Fibroblast of pulmonary artery (primary cell): ENCODE results near the gene RPRD1A.
A peak's percentile ranks its signal among the peaks of the same experiment; 100 is the strongest.

Source experiments
- DNase-seq: peaks from one replicate; pipeline ENCODE4 v3.0.0-alpha.2; 2010; ENCODE audit warnings: low read depth
- H3K4me3 ChIP-seq: replicated peaks from 2 replicates; pipeline ENCODE4 v1.5.1; 2011; ENCODE audit warnings: low read depth, mild to moderate bottlenecking, control low read depth, low read length, moderate library complexity
- TF ChIP-seq, protein P1 (sequence below): IDR thresholded peaks from 2 replicates; pipeline ENCODE4 v1.5.1; 2011; ENCODE audit warnings: mild to moderate bottlenecking, control low read depth, low read length, inconsistent platforms; ENCODE audit errors: missing control alignments

The RPRD1A gene

GRCh38 chr18:36015629-36016028 is 51.7 kb downstream of the RPRD1A start:
- no peak overlapping the region for H3K4me3 ChIP-seq
- DNase-seq = no peak
- TF ChIP-seq, protein P1, sequence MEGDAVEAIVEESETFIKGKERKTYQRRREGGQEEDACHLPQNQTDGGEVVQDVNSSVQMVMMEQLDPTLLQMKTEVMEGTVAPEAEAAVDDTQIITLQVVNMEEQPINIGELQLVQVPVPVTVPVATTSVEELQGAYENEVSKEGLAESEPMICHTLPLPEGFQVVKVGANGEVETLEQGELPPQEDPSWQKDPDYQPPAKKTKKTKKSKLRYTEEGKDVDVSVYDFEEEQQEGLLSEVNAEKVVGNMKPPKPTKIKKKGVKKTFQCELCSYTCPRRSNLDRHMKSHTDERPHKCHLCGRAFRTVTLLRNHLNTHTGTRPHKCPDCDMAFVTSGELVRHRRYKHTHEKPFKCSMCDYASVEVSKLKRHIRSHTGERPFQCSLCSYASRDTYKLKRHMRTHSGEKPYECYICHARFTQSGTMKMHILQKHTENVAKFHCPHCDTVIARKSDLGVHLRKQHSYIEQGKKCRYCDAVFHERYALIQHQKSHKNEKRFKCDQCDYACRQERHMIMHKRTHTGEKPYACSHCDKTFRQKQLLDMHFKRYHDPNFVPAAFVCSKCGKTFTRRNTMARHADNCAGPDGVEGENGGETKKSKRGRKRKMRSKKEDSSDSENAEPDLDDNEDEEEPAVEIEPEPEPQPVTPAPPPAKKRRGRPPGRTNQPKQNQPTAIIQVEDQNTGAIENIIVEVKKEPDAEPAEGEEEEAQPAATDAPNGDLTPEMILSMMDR = no peak

DNA sequence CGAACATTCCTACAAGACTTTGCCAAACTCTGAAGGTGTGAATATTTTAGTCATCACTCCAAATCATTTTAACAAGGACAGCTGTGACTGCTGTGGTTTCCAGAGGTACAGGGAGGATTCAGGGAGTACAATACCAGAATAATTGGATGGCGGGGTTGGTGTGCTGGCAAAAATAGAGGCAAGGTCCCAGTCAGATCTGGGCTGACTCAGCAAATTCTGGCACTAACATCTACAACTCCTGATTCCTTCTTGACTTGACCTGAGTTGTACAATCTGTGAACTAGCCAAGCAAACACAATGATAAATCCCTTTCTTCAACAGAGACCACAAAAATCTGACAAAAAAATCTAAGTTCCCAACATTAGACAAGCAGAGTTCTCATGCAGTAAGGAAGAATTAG is 54.5 kb downstream of the RPRD1A start:
- TF ChIP-seq, protein P1 = no peak
- DNase-seq = peak; percentile 20
- H3K4me3 ChIP-seq = no peak overlapping the region

GRCh38 chr18:36009214-36009613 is 58.1 kb downstream of the RPRD1A start:
- TF ChIP-seq, protein P1 = no peak
- H3K4me3 ChIP-seq = no peak overlapping the region
- no peak for DNase-seq

GRCh38 chr18:36006997-36007396 is 60.4 kb downstream of the RPRD1A start:
- TF ChIP-seq, protein P1 = no peak
- DNase-seq = no peak
- H3K4me3 ChIP-seq = no peak overlapping the region

DNA sequence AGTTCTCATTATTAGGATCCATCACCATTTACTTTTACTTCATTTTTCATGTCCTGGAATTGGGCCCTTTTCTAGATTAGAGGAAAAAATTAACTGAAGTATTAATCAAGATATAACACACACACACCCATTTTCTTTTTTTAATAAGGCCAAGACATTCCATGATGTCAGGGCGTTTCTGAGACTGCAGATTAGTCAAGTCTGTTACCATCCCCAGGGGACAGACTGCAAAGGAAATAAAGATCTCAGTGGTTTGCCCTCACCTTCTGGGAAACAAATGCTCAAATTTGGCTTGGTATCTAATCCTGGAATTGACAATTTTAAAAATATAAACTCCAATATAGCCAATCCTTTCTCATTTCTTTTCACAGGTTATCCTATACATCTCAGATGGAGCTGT is 67.4 kb downstream of the RPRD1A start:
- no peak for DNase-seq
- TF ChIP-seq, protein P1 = no peak

GRCh38 chr18:35998967-35999366 is 68.4 kb downstream of the RPRD1A start:
- TF ChIP-seq, protein P1 = peak; percentile 41
- no peak overlapping the region for H3K4me3 ChIP-seq
- peak; percentile 22 for DNase-seq

More for the DNA sequence above, 67.4 kb downstream of the RPRD1A start:
- H3K4me3 ChIP-seq = no peak overlapping the region

GRCh38 chr18:35993013-35993412 is 74.3 kb downstream of the RPRD1A start:
- no peak for DNase-seq
- TF ChIP-seq, protein P1 = no peak
- no peak overlapping the region for H3K4me3 ChIP-seq
